Nephron progenitor cell (in vitro differentiated cells): ENCODE measurements around the gene PLA2G4B.

Experiments
- DNase-seq: peaks from one replicate; pipeline ENCODE4 v3.0.0; 2021
- H3K27ac Mint-ChIP-seq: 2 replicates; pipeline ENCODE4 v1.8.0; 2021; ENCODE audit warnings: mild to moderate bottlenecking, moderate library complexity, mixed read lengths
- H3K27me3 Mint-ChIP-seq: 2 replicates; pipeline ENCODE4 v1.8.0; 2021; ENCODE audit warnings: mild to moderate bottlenecking, low read depth, mixed read lengths; ENCODE audit not compliant: poor library complexity
- H3K36me3 Mint-ChIP-seq: 2 replicates; pipeline ENCODE4 v1.8.0; 2021; ENCODE audit warnings: low read depth, mixed read lengths
- H3K4me1 Mint-ChIP-seq: 2 replicates; pipeline ENCODE4 v1.8.0; 2021; ENCODE audit warnings: mixed read lengths
- H3K4me3 Mint-ChIP-seq: 2 replicates; pipeline ENCODE4 v1.8.0; 2021; ENCODE audit warnings: mild to moderate bottlenecking, moderate library complexity, mixed read lengths
- H3K9me3 Mint-ChIP-seq: 2 replicates; pipeline ENCODE4 v1.8.0; 2021; ENCODE audit warnings: mild to moderate bottlenecking, moderate library complexity, mixed read lengths
- TF ChIP-seq, protein P1 (sequence below): fragments of 200-600 bp; sonication (generic); IDR thresholded peaks from 2 replicates; pipeline ENCODE4 v1.5.0; 2021; ENCODE audit warnings: antibody characterized with exemption

Gene PLA2G4B

GRCh38 chr15:41858756-41859155, 20.1 kb downstream of the PLA2G4B start:
- Mint-ChIP-seq H3K4me3 (no peak overlapping the region), H3K27ac (peak overlapping the region; percentile 22)
- TF ChIP-seq, protein P1, sequence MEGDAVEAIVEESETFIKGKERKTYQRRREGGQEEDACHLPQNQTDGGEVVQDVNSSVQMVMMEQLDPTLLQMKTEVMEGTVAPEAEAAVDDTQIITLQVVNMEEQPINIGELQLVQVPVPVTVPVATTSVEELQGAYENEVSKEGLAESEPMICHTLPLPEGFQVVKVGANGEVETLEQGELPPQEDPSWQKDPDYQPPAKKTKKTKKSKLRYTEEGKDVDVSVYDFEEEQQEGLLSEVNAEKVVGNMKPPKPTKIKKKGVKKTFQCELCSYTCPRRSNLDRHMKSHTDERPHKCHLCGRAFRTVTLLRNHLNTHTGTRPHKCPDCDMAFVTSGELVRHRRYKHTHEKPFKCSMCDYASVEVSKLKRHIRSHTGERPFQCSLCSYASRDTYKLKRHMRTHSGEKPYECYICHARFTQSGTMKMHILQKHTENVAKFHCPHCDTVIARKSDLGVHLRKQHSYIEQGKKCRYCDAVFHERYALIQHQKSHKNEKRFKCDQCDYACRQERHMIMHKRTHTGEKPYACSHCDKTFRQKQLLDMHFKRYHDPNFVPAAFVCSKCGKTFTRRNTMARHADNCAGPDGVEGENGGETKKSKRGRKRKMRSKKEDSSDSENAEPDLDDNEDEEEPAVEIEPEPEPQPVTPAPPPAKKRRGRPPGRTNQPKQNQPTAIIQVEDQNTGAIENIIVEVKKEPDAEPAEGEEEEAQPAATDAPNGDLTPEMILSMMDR: no peak

DNA sequence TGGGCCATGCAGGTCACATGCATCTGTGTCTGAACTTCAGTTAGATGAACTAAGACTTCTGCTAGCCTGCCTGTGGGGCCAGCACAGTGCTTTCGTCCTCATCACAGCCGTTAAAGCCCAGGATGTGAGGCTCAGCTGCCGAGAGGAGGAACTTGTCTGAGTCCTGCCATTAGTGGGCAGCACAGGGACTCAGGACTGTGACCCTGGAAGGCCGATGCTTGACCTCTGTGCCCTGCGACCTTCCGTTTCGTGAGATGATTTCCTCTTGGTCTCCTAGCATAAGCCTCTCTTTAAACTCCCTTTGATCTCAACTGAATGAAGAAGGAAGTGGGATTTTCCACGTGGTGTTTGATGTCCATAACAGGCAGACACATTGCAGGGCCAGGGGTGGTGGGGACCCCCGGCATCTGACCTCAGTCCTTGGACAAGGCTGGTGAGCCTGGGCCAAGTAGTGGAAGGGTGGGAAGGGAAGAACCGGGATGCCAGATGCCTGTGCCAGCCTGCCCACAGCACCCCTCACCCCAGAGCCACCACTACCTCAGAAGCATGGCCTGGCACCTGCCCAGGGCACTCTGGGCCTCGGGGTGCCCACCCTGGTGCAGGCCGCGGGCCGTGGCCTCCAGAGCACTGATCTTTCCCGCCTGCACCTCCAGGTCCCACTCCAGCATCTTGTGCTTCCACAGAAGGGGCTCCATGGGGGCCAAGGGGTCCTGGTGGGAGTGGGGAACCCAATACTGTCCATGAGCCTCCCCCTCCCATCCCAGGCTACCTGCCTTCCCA, 21.6 kb downstream of the PLA2G4B start:
- DNase-seq: peak; percentile 39
- no peaks in the 10 kb centered on the region for H3K36me3 Mint-ChIP-seq
- peaks cover 77% of the 10 kb centered on the region for H3K4me1 Mint-ChIP-seq
- TF ChIP-seq, protein P1: no peak
- peaks cover 9% of the 10 kb centered on the region for H3K27me3 Mint-ChIP-seq
- H3K9me3 Mint-ChIP-seq: no peaks in the 10 kb centered on the region
- peak overlapping the region; percentile 13 for H3K27ac Mint-ChIP-seq
- H3K4me3 Mint-ChIP-seq: no peak overlapping the region

More at GRCh38 chr15:41858756-41859155, 20.1 kb downstream of the PLA2G4B start:
- Mint-ChIP-seq H3K36me3 (no peaks in the 10 kb centered on the region), H3K4me1 (peaks cover 80% of the 10 kb centered on the region), H3K27me3 (peaks cover 4% of the 10 kb centered on the region), H3K9me3 (no peaks in the 10 kb centered on the region)
- no peak for DNase-seq

DNA sequence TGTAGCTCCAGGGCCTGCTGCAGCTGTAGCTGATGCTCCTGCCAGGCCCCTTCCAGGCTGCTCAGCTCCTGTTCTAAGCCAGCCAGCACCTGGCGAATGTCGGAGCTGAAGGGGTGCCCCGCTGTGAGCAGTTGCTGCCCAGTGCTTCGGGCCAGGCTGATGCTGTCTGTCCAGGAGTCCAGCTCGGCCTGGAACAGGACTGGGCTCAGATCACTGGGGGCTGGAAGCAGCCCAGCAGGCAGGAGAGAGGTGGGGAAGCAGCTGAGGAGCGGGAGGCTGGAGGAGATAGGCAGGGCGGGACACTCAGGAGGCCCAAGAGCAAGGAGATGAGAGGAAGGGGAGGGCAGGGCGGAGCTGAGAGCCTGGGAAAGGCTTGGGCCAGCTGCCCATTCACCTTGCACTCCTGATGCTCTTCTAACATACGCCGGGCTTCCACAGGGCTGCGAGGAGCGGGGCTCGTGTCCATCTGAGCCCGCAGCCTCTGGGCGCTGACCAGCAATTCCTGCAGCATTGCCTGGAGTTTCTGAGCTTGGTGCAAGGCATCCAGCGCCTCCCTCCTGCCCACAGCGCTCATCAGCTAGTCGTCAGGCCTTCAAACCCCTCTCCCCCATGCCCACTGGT, 23.2 kb downstream of the PLA2G4B start:
- TF ChIP-seq, protein P1: no peak
- no peak overlapping the region for H3K4me3 Mint-ChIP-seq
- H3K9me3 Mint-ChIP-seq: no peaks in the 10 kb centered on the region
- no peak for DNase-seq
- H3K36me3 Mint-ChIP-seq: no peaks in the 10 kb centered on the region
- no peak overlapping the region for H3K27ac Mint-ChIP-seq
- H3K27me3 Mint-ChIP-seq: peaks cover 9% of the 10 kb centered on the region
- H3K4me1 Mint-ChIP-seq: peaks cover 74% of the 10 kb centered on the region

DNA sequence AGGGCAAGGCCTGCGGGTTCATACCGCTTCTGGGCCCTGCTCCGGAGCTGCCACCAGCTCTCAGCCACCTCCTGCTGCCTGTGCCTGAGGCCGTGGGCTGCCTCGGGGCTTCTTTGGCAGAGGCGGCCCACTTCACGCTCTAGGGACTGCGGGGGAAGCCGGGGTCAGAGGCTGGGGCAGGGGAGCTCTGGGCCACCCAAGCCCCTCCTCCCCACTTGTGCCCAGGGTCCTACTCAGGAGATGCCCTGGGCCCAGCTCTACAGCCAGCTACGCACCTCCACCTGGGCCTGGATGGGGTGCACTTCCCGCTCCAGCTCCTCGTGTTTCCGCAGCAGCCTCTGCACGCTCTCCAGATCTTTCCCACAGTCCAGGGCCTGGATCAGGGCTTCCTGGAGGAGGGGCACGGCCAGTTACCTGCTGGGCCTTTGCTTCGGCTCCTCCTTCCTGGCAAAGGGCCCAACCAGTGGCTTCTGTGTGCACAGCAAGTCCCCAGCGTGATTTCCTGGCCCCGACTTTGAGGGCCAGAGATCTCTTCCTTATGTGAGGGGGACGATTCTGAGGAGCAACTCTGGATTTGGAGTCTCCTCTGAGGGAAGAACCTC, 24.0 kb downstream of the PLA2G4B start:
- H3K4me3 Mint-ChIP-seq: no peak overlapping the region
- DNase-seq: no peak
- TF ChIP-seq, protein P1: no peak

DNA sequence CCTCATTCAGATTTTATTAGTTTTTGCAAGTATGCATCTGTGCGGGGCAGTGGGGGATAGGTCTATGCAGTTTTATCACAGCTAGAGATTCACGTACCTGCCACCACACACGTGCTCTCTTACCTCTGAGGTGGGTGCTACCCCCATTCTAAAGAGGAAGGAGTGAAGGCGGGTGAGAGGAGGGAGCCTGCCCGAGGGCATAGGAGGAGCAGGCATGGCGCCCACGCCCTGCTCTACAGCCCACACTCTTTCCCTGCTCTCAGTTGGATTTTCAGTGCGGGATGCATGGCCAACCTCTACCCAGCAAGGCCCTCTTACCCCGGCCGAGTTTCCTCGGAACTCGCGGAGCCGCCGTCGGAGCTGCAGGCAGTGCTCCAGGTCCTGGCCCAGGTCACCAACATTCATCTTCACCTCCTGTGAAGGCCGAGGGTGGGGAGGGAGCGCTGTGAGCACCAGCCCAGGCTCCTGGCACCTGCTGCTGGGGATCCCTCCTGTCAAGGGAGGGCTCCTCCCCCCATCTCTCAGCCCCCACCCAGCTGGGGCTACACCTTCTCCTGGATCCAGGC, 26.9 kb downstream of the PLA2G4B start:
- Mint-ChIP-seq H3K36me3 (no peaks in the 10 kb centered on the region), H3K9me3 (no peaks in the 10 kb centered on the region), H3K27ac (no peak overlapping the region), H3K4me3 (no peak overlapping the region), H3K27me3 (peaks cover 5% of the 10 kb centered on the region), H3K4me1 (peaks cover 69% of the 10 kb centered on the region)
- TF ChIP-seq, protein P1: no peak
- no peak for DNase-seq

More for the DNA sequence above, 24.0 kb downstream of the PLA2G4B start:
- peaks cover 7% of the 10 kb centered on the region for H3K27me3 Mint-ChIP-seq
- H3K36me3 Mint-ChIP-seq: no peaks in the 10 kb centered on the region
- no peaks in the 10 kb centered on the region for H3K9me3 Mint-ChIP-seq
- peaks cover 78% of the 10 kb centered on the region for H3K4me1 Mint-ChIP-seq
- H3K27ac Mint-ChIP-seq: peak overlapping the region; percentile 89
